ENCODE results near the gene TSPEAR. TPM values are rescaled to one million over a fixed set of nuclear protein-coding genes. Genes with fewer than 3 reads are reported as not detected.

Gene TSPEAR
- total RNA-seq, 2 experiments from 2014 or later: not detected

DNA sequence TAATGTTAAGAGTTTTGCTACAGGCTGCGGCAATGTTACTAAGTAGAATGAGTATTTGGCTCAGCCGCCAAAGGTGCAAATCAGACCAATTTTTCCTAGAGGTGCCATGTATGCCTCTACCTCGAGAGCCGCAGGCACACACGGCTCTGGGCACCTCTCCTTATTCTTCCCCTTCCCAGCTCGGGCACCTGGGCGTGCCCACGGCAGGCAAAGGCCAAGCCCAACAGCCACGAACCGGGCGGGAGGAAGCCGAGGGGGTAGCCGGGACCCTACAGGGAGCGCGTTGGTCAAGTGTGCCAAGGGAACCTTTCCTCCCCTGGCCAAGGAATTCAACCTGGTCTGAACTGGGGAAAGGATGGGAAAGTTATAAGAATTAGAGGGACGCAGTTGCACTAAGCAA is 225.1 kb downstream of the TSPEAR start:
- ATAC-seq (ENCODE audit: poor library complexity): no peak
- peaks cover 11% of the 10 kb centered on the region for H3K4me1 ChIP-seq (ENCODE audit: insufficient read depth, low read length)
- peak overlapping the region; percentile 46 for H3K4me3 ChIP-seq (ENCODE audit: low read length)
- peak overlapping the region; percentile 68 for H3K4me3 Mint-ChIP-seq
- peaks cover 0 to 9% of the 10 kb centered on the region in 2 experiments for H3K9me3 ChIP-seq (ENCODE audit: control insufficient read depth in 1 of 2, insufficient read depth in 1 of 2, low read length in 2 of 2)
- H3K36me3 ChIP-seq (ENCODE audit: insufficient read depth, low read length): no peaks in the 10 kb centered on the region
- intact Hi-C loops (cut with DNase I, micrococcal nuclease): no loop called here
- H3K27me3 ChIP-seq (ENCODE audit: control insufficient read depth in 1 of 2, insufficient read depth in 2 of 2, low read length in 2 of 2): no peaks in the 10 kb centered on the region
- H3K36me3 Mint-ChIP-seq (ENCODE audit: low read depth): no peaks in the 10 kb centered on the region
- ChIA-PET CTCF (no interaction called here), POLR2A (no interaction called here)
- no peak for DNase-seq
- H3K27me3 Mint-ChIP-seq: no peaks in the 10 kb centered on the region
- peaks cover 10% of the 10 kb centered on the region for H3K4me1 Mint-ChIP-seq (ENCODE audit: low read depth)
- H3K27ac Mint-ChIP-seq: no peak overlapping the region
- TF ChIP-seq, protein P1, sequence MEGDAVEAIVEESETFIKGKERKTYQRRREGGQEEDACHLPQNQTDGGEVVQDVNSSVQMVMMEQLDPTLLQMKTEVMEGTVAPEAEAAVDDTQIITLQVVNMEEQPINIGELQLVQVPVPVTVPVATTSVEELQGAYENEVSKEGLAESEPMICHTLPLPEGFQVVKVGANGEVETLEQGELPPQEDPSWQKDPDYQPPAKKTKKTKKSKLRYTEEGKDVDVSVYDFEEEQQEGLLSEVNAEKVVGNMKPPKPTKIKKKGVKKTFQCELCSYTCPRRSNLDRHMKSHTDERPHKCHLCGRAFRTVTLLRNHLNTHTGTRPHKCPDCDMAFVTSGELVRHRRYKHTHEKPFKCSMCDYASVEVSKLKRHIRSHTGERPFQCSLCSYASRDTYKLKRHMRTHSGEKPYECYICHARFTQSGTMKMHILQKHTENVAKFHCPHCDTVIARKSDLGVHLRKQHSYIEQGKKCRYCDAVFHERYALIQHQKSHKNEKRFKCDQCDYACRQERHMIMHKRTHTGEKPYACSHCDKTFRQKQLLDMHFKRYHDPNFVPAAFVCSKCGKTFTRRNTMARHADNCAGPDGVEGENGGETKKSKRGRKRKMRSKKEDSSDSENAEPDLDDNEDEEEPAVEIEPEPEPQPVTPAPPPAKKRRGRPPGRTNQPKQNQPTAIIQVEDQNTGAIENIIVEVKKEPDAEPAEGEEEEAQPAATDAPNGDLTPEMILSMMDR (IDR thresholded peaks at IDR 0.05): no peak
- H3K27ac ChIP-seq (ENCODE audit: low read depth in 1 of 2, low read length in 2 of 2): no peak overlapping the region
- no peaks in the 10 kb centered on the region for H3K9me3 Mint-ChIP-seq

DNA sequence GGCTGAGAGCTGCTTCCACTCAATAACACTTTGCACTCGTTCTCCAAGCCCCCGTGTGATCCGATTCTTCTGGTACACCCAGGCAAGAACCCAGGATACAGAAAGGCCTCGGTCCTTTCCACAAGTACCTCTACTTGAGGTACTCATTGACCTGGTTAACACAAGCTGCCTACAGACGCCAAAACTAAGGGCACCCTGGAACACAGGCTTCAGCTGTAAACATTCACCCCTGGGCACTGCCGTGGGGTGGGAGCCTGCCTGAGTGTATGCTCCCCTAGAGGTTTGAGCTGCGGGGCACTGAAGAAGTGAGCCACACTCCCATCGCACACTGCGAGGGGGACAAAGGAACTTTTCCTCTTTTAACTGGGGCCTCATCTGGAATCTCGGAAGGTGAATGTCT is 225.6 kb downstream of the TSPEAR start:
- Histone ChIP-seq H3K36me3 (ENCODE audit: insufficient read depth, low read length) (no peaks in the 10 kb centered on the region), H3K4me1 (ENCODE audit: insufficient read depth, low read length) (peaks cover 11% of the 10 kb centered on the region), H3K9me3 (ENCODE audit: control insufficient read depth in 1 of 2, insufficient read depth in 1 of 2, low read length in 2 of 2) (peaks cover 0 to 9% of the 10 kb centered on the region in 2 experiments), H3K4me3 (ENCODE audit: low read length) (peak overlapping the region; percentile 46), H3K27ac (ENCODE audit: low read depth in 1 of 2, low read length in 2 of 2) (no peak overlapping the region), H3K27me3 (ENCODE audit: control insufficient read depth in 1 of 2, insufficient read depth in 2 of 2, low read length in 2 of 2) (no peaks in the 10 kb centered on the region)
- intact Hi-C loops (cut with DNase I, micrococcal nuclease): no loop called here
- TF ChIP-seq, protein P1 (IDR thresholded peaks at IDR 0.05): no peak
- Mint-ChIP-seq H3K36me3 (ENCODE audit: low read depth) (no peaks in the 10 kb centered on the region), H3K4me3 (peak overlapping the region; percentile 68), H3K4me1 (ENCODE audit: low read depth) (peaks cover 10% of the 10 kb centered on the region), H3K27me3 (no peaks in the 10 kb centered on the region), H3K27ac (no peak overlapping the region), H3K9me3 (no peaks in the 10 kb centered on the region)
- DNase-seq (no peak), ATAC-seq (ENCODE audit: poor library complexity) (peak; percentile 32)
- ChIA-PET CTCF (no interaction called here), POLR2A (no interaction called here)

GRCh38 chr21:44485254-44485793 is 226.0 kb downstream of the TSPEAR start:
- ATAC-seq (ENCODE audit: poor library complexity): peak; percentile 76
- H3K36me3 Mint-ChIP-seq (ENCODE audit: low read depth): no peaks in the 10 kb centered on the region
- ChIA-PET CTCF (no interaction called here), POLR2A (no interaction called here)
- TF ChIP-seq, protein P1 (IDR thresholded peaks at IDR 0.05): no peak
- peak overlapping the region; percentile 68 for H3K4me3 Mint-ChIP-seq
- H3K4me1 ChIP-seq (ENCODE audit: insufficient read depth, low read length): peaks cover 11% of the 10 kb centered on the region
- DNase-seq: peak in 9 of 14 experiments; percentile 37 to 67 (median 57)
- H3K9me3 ChIP-seq (ENCODE audit: control insufficient read depth in 1 of 2, insufficient read depth in 1 of 2, low read length in 2 of 2): peaks cover 0 to 9% of the 10 kb centered on the region in 2 experiments
- H3K4me1 Mint-ChIP-seq (ENCODE audit: low read depth): peaks cover 10% of the 10 kb centered on the region
- H3K27ac Mint-ChIP-seq: no peak overlapping the region
- no peaks in the 10 kb centered on the region for H3K9me3 Mint-ChIP-seq
- peak overlapping the region; percentile 46 for H3K4me3 ChIP-seq (ENCODE audit: low read length)
- no peaks in the 10 kb centered on the region for H3K27me3 Mint-ChIP-seq
- no peaks in the 10 kb centered on the region for H3K36me3 ChIP-seq (ENCODE audit: insufficient read depth, low read length)
- H3K27ac ChIP-seq (ENCODE audit: low read depth in 1 of 2, low read length in 2 of 2): no peak overlapping the region
- no peaks in the 10 kb centered on the region for H3K27me3 ChIP-seq (ENCODE audit: control insufficient read depth in 1 of 2, insufficient read depth in 2 of 2, low read length in 2 of 2)
- intact Hi-C loops (cut with DNase I, micrococcal nuclease): no loop called here
